OCI-LY1 (cell line): ENCODE data around the gene MAPRE3.

Experiments
- CTCF ChIP-seq: fragments of 200-600 bp; sonication (generic), shearing (Covaris generic); IDR thresholded peaks from 2 replicates; pipeline ENCODE4 v1.5.1; 2017; ENCODE audit warnings: mild to moderate bottlenecking, antibody characterized with exemption, low read length, moderate library complexity, mixed read lengths
- EZH2 ChIP-seq: fragments of 200-600 bp; sonication (generic), shearing (Covaris generic); IDR thresholded peaks from 2 replicates; pipeline ENCODE4 v1.8.0; 2017; ENCODE audit warnings: borderline replicate concordance, mixed run types, mild to moderate bottlenecking, antibody characterized with exemption, low read length, moderate library complexity, mixed read lengths

GRCh38 chr2:26941486-26941885 is 29.0 kb upstream of the MAPRE3 start:
- TF ChIP-seq CTCF: no peak
- TF ChIP-seq EZH2: no peak
